Natural killer cell treated with Interleukin-12 subunit alpha and Interleukin-12 subunit beta and Interleukin-15 and Interleukin-18, amount 100 ng/mL, for 72 hours (primary cell): ENCODE measurements around the gene ATF2. TPM values are rescaled to one million over a fixed set of nuclear protein-coding genes. Genes with fewer than 3 reads are reported as not detected.
A peak's percentile ranks its signal among the peaks of the same experiment; 100 is the strongest.

Source experiments
- ATAC-seq, 2 donors: fragments of 150-1000 bp; cut with Tn5 transposase in 1 of 2; sonication (Bioruptor Pico), chemical (Tn5 transposase) in 1 of 2; 2 replicates each; pipeline ENCODE4 v1.10.0; 2021
- DNase-seq: peaks from one replicate; pipeline ENCODE4 v3.0.0; 2022; ENCODE audit warnings: low spot score
- H3K27ac Mint-ChIP-seq, 2 donors: 1 replicate in 1 of 2; 2 replicates in 1 of 2; pipeline ENCODE4 v1.8.0; 2022; ENCODE audit warnings: mixed read lengths in 2 of 2, mild to moderate bottlenecking in 1 of 2, moderate library complexity in 1 of 2
- H3K27me3 Mint-ChIP-seq, 2 donors: 1 replicate in 1 of 2; 2 replicates in 1 of 2; pipeline ENCODE4 v1.8.0; 2022; ENCODE audit warnings: mixed read lengths in 2 of 2
- H3K36me3 Mint-ChIP-seq: one replicate; pipeline ENCODE4 v1.8.0; 2022; ENCODE audit warnings: mixed read lengths
- H3K4me1 Mint-ChIP-seq, 2 donors: 1 replicate in 1 of 2; 2 replicates in 1 of 2; pipeline ENCODE4 v1.8.0; 2022; ENCODE audit warnings: low read depth in 2 of 2, mixed read lengths in 2 of 2, mild to moderate bottlenecking in 1 of 2
- H3K4me3 Mint-ChIP-seq: one replicate; pipeline ENCODE4 v1.8.0; 2022; ENCODE audit warnings: mixed read lengths
- H3K9me3 Mint-ChIP-seq: 2 replicates; pipeline ENCODE4 v1.8.0; 2022; ENCODE audit warnings: mixed read lengths
- total RNA-seq, 2 donors: library from RNA; stranded (reverse); gene quantifications; one replicate each; pipeline ENCODE4 v1.2.3, GENCODE V29; 2022

The ATF2 gene
- total RNA-seq, 2 donors from 2014 or later, result 62.8 to 74.3 TPM

DNA sequence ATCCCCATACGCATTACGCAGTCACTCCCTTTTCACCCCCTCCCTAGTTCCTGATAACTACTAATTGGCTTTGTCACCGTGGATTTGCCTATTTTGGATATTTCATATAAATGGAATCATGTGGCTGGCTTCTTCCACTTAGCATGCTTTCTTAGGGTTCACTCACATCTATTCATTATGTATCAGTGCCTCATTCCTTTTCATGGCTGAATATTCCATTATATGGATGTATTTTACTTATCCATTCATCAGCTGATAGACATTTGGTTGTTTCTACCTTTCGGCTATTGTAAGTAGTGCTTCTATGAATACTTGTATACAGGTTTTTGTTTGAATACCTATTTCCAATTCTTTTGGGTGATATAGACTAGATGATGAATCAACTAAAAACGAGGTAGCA is 8.6 kb upstream of the ATF2 start:
- Mint-ChIP-seq H3K4me3 (no peak overlapping the region), H3K36me3 (peaks cover 48% of the 10 kb centered on the region), H3K9me3 (peaks cover 2% of the 10 kb centered on the region), H3K27me3 (no peaks in the 10 kb centered on the region), H3K27ac (no peak overlapping the region), H3K4me1 (peaks cover 23 to 40% of the 10 kb centered on the region in 2 donors)
- ATAC-seq (no peak), DNase-seq (no peak)

DNA sequence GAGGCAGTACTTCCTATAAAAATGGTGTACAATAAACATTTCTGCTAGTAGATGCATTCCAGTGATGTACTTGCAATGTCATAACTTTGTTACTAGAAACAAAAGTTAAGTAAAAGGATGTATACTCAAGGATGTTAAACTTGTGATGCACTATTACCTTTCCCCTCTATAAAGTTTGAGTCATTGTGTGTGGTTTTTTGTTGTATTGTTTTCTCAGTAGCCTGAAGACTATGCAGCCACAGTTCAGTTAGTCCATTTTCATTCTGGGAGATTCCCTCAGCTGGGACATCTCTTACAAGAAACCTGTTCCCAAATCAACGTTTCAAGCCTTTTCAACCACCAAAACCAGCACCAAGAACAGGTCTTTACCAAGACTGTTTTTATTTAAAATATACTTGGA is 7.9 kb upstream of the ATF2 start:
- peaks cover 44% of the 10 kb centered on the region for H3K36me3 Mint-ChIP-seq
- no peaks in the 10 kb centered on the region for H3K27me3 Mint-ChIP-seq
- ATAC-seq, result no peak
- no peak overlapping the region for H3K4me3 Mint-ChIP-seq
- H3K4me1 Mint-ChIP-seq, result peaks cover 20 to 40% of the 10 kb centered on the region in 2 donors
- DNase-seq, result no peak
- no peak overlapping the region for H3K27ac Mint-ChIP-seq
- H3K9me3 Mint-ChIP-seq, result no peaks in the 10 kb centered on the region

DNA sequence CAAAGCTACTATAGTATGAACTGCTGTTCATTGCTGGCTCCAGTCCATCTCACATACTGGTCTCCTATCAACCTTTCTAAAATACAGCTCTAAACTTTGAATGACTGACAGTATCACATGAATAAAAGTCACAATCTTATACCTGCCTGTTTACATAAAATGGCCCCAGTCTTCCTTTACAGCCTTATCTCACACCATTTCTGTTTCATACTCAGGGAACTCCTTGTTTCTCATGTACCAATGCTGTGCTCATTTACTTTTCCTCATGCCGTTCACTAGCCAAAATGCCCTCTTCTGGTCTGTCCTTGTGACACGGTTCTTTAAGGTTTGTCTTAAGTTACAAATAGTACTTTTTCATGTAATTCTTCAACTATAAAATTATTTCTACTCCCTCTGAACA is 7.3 kb upstream of the ATF2 start:
- no peak overlapping the region for H3K27ac Mint-ChIP-seq
- H3K36me3 Mint-ChIP-seq, result peaks cover 38% of the 10 kb centered on the region
- H3K9me3 Mint-ChIP-seq, result no peaks in the 10 kb centered on the region
- DNase-seq, result no peak
- peaks cover 17 to 38% of the 10 kb centered on the region in 2 donors for H3K4me1 Mint-ChIP-seq
- no peak overlapping the region for H3K4me3 Mint-ChIP-seq
- no peak for ATAC-seq
- no peaks in the 10 kb centered on the region for H3K27me3 Mint-ChIP-seq

DNA sequence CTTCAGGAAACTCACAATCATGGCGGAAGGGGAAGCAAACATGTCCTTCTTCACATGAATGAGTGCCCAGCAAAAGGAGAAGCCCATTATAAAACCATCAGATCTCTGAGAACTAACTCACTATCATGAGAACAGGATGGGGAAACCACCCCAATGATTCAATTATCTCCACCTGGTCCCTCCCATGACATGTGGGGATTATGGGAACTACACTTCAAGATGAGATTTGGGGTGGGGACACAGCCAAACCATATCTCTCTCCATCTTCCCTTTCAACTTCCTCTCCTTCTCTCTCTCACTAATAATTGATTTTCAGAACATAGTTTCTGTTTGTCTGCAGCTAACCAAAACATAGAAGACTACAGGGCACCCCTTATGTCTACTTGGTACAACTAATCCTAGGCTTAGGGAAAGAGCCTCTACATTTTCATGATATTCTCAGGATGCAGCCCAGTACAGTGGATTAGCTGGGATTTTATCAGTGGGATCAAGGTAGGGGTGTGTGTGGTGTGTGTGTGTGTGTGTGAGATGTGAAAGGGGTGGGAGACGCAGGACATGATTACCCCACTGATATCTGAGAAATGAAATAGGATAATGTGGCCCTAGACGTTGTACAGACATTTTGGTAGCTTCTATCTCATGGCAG is 2.8 kb upstream of the ATF2 start:
- ATAC-seq, result no peak

DNA sequence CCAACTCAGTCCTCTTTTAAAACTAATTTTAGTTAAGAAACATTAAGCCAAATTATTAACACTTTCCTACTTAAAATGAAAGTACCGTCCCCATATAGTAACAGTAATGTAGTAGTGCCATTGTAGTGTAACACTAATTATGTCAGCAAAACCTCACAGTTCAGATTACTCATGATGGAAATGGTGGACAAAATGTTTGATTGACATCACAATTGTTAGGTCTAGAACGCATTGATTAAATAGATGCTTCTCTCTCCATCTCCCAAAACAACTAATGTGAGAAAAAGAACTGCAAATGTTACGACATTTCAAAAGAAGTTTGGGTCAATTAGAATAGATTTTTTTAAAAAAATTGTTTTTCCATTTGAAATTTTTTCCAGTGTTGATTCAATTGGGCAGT is 1.2 kb upstream of the ATF2 start:
- DNase-seq, result no peak
- Mint-ChIP-seq H3K36me3 (peaks cover 8% of the 10 kb centered on the region), H3K27ac (peak overlapping the region; percentile 93), H3K4me3 (peak overlapping the region; percentile 92), H3K4me1 (peaks cover 14 to 33% of the 10 kb centered on the region in 2 donors), H3K9me3 (no peaks in the 10 kb centered on the region), H3K27me3 (no peaks in the 10 kb centered on the region)
- no peak for ATAC-seq

More for the DNA sequence above, 2.8 kb upstream of the ATF2 start:
- DNase-seq, result no peak
- Mint-ChIP-seq H3K27me3 (no peaks in the 10 kb centered on the region), H3K9me3 (no peaks in the 10 kb centered on the region), H3K4me1 (peaks cover 20 to 39% of the 10 kb centered on the region in 2 donors), H3K36me3 (peaks cover 13% of the 10 kb centered on the region), H3K4me3 (no peak overlapping the region), H3K27ac (peak overlapping the region in 1 of 2 donors; percentile 24)

DNA sequence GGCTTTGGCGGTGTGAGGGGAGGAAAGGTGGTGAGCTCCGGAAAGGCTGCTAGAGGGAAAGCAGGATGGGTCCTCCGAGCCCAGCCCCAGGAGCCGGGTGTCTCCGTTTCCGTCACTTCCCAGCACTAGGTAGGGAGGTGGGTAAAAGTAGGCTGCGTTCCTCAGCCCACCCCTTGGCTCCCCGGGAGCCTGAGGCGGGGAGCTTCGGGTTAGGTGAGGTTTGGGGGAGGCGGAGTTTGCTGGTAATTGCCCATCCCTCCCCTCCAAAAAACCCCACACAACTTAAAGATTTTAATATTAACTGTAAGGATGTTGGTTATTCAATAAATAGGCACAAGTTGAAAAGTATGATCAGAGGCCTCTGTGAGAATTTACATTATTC is 552 bp upstream of the ATF2 start:
- H3K9me3 Mint-ChIP-seq, result no peaks in the 10 kb centered on the region
- peak overlapping the region; percentile 92 for H3K4me3 Mint-ChIP-seq
- H3K36me3 Mint-ChIP-seq, result peaks cover 8% of the 10 kb centered on the region
- no peak for ATAC-seq
- H3K27me3 Mint-ChIP-seq, result no peaks in the 10 kb centered on the region
- H3K27ac Mint-ChIP-seq, result peak overlapping the region; percentile 93
- peaks cover 14 to 33% of the 10 kb centered on the region in 2 donors for H3K4me1 Mint-ChIP-seq
- DNase-seq, result no peak

DNA sequence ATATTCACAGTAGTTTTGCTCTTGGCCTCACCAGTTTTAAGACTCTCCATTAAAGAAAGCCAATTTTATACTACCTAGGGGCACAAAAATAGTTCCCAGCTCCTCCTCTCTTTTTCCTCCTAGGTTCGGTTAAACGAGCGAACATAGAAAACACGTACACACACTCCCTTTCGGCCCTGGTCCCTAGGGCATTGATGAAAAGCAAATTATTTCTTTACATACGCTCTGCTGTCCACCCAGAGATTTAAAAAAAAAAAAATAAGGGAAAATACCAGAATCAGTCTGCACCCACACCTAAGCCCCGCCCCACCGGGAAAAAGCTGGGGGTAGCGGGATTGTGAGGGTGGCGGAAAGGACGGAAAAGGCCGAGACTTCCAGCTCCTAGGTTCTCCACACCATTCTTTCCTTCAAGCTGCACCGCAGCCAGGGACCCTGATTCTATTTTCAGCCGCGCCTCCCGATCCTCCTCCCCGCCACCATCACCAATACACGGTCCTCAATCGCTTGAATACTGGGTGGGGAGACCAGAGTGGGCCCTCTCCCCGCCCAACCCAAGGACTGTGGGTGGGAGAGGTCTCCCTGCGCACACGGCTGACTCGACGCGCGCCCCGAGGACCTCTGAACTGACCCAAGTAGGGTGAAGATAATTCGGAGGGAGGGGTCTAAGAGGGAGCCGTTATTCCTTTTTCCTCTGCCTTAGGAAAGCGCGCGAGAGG is 769 bp downstream of the ATF2 start:
- peak in 1 of 2 donors; percentile 2 for ATAC-seq
- peak overlapping the region; percentile 93 for H3K27ac Mint-ChIP-seq
- peaks cover 16 to 26% of the 10 kb centered on the region in 2 donors for H3K4me1 Mint-ChIP-seq
- H3K4me3 Mint-ChIP-seq, result peak overlapping the region; percentile 92
- no peaks in the 10 kb centered on the region for H3K9me3 Mint-ChIP-seq
- DNase-seq, result no peak
- H3K36me3 Mint-ChIP-seq, result no peaks in the 10 kb centered on the region
- H3K27me3 Mint-ChIP-seq, result no peaks in the 10 kb centered on the region

DNA sequence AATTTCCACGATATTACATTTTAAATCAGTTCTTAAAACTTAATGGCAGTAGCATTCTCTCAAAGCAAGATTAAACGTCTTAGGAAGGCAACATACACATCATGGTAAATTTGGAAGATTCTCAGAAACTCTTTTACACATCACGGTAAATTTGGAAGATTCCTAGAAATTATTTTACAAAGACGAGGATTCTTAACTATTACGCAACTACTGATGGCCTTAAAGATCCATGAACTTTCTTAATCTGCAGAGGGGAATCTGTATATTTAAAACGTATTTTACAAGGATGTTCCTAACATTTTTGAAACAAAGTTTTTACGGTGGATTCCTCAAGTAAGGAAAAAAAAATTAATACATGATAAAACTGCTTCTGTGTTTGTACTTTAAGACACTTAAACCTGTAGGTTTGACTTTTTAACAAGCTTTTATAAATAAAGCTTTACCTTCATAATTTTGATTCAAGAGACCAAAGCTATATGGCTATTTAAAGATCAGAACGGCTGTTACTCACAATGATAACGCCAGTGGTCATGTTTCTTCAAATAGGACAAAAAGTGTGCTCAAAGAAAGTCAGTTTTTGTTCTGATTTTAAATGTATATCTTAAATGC is 1.7 kb downstream of the ATF2 start:
- no peaks in the 10 kb centered on the region for H3K9me3 Mint-ChIP-seq
- peak overlapping the region; percentile 93 for H3K27ac Mint-ChIP-seq
- peaks cover 16 to 26% of the 10 kb centered on the region in 2 donors for H3K4me1 Mint-ChIP-seq
- DNase-seq (no peak), ATAC-seq (no peak)
- H3K36me3 Mint-ChIP-seq, result no peaks in the 10 kb centered on the region
- H3K4me3 Mint-ChIP-seq, result peak overlapping the region; percentile 92
- H3K27me3 Mint-ChIP-seq, result no peaks in the 10 kb centered on the region

DNA sequence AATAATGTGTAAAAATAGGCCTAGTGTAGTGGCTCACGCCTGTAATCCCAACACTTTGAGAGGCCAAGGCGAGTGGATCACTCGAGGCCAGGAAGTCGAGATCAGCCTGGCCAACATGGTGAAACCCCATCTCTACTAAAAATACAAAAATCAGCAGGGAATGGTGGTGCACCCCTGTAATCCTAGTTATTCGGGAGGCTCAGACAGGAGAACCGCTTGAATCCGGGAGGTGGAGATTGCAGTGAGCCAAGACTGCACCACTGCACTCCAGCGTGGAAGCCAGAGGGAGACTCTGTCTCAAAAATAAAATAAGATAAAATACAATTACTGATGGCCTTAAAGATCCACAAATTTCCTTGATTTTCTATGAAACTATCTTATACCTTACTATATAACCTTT is 3.8 kb downstream of the ATF2 start:
- no peak for ATAC-seq
- Mint-ChIP-seq H3K36me3 (no peaks in the 10 kb centered on the region), H3K27ac (no peak overlapping the region), H3K4me3 (no peak overlapping the region), H3K27me3 (no peaks in the 10 kb centered on the region), H3K4me1 (peaks cover 14 to 19% of the 10 kb centered on the region in 2 donors), H3K9me3 (no peaks in the 10 kb centered on the region)
- DNase-seq, result no peak

DNA sequence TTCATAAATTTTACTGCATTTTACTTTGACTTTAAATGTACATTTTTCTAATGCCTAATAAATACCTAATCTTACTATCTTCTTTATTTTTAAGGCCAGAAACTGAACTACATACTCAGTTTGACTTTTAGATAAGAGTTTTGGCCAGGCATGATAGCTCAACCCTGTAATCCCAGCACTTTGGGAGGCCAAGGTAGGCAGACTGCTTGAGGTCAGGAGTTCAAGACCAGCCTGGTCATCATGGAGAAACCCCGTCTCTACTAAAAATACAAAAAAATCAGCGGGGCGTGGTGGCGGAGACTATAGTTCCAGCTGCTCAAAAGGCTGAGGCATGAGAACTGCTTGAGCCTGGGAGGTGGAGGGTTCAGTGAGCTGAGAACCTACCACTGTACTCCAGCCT is 9.1 kb downstream of the ATF2 start:
- DNase-seq (no peak), ATAC-seq (no peak)
- H3K9me3 Mint-ChIP-seq, result no peaks in the 10 kb centered on the region
- H3K27ac Mint-ChIP-seq, result no peak overlapping the region
- H3K4me1 Mint-ChIP-seq, result peaks cover 22 to 23% of the 10 kb centered on the region in 2 donors
- H3K36me3 Mint-ChIP-seq, result no peaks in the 10 kb centered on the region
- no peak overlapping the region for H3K4me3 Mint-ChIP-seq
- H3K27me3 Mint-ChIP-seq, result no peaks in the 10 kb centered on the region

DNA sequence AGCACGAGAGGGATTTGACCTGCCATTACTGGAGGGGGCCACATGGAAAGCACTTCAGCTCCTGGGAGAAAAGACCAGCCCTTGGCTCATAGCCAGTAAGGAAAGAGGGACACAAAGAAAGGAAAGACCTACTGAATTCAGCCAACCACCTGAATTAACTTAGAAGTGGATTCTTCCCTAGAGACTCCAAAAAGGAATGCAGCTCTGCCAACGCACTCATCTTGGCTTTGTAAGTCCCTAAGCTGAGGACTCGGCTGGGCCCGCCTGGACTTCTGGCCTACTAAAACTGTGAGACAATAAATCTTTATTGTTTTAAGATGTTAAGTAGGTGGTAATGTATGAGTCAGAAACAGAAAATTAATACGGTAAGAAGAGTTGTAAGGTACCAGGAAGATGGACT is 11.5 kb downstream of the ATF2 start:
- Mint-ChIP-seq H3K9me3 (no peaks in the 10 kb centered on the region), H3K27me3 (no peaks in the 10 kb centered on the region), H3K4me1 (peaks cover 30 to 40% of the 10 kb centered on the region in 2 donors), H3K4me3 (no peak overlapping the region), H3K27ac (no peak overlapping the region), H3K36me3 (no peaks in the 10 kb centered on the region)
- DNase-seq (no peak), ATAC-seq (no peak)

DNA sequence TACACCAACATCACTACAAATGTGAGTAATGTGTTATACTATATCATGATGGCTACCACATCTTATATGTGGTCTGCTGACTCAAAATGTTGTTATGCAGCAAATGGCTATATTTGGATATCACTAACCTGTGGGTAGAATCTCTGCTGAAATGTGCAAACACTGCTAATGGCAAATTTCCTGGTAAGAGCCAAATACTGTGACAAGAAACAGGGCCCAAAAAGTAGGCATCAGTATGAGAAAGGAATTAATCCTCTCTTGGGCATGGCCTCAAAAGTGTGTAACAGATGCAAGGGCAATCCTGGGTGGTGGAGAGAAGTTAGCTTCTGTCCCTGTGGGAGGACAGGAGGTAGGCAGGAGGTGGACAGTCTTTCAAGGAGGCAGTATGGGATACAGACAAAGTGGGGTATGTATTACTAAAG is 13.3 kb downstream of the ATF2 start:
- Mint-ChIP-seq H3K9me3 (no peaks in the 10 kb centered on the region), H3K27ac (peak overlapping the region; percentile 47 to 82), H3K36me3 (peaks cover under 1% of the 10 kb centered on the region), H3K27me3 (no peaks in the 10 kb centered on the region), H3K4me1 (peaks cover 29 to 44% of the 10 kb centered on the region in 2 donors), H3K4me3 (peak overlapping the region; percentile 77)
- ATAC-seq (peak; percentile 84 to 96), DNase-seq (no peak)

DNA sequence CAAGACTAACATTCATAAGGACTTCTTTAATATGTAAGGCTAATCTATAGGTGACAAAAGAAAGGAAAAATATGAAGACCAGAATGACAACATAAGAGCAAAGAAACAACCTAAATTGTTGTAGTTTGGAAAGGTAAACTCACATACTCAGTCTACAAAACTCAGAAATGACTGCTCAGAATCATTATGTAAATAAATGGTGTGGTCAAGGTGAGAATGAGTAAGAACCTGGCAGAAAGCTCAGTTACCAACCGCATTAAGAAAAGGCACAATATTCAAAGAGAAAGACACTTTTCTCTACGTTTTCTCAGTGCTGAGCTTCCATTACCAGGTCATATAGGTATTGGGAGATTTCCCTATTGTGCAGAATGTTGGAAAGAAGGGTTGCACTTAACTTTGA is 15.8 kb downstream of the ATF2 start:
- Mint-ChIP-seq H3K27me3 (no peaks in the 10 kb centered on the region), H3K9me3 (no peaks in the 10 kb centered on the region), H3K4me3 (no peak overlapping the region), H3K27ac (no peak overlapping the region), H3K4me1 (peaks cover 38 to 51% of the 10 kb centered on the region in 2 donors), H3K36me3 (peaks cover 7% of the 10 kb centered on the region)
- ATAC-seq, result peak; percentile 61 to 74
- DNase-seq, result no peak

DNA sequence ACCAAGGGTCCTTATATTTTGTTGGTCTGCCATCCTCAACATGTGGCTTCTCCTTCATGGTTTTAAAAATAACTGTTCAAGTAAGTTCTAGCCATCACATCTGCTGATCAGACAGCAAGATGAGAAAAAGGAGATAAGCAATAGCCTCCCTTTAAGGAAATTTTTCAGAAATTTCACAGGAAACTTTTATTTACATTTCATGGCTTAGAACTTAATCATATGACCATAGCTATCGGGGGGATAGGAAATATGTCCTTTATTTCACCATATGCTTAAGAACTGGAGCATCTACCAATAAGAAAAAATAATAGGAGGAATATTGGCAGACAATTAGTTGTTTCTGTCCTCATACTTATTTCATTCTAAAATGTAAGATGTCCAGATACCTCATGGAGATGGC is 16.2 kb downstream of the ATF2 start:
- DNase-seq (no peak), ATAC-seq (no peak)
- Mint-ChIP-seq H3K4me1 (peaks cover 34 to 46% of the 10 kb centered on the region in 2 donors), H3K4me3 (no peak overlapping the region), H3K9me3 (no peaks in the 10 kb centered on the region), H3K36me3 (peaks cover 7% of the 10 kb centered on the region), H3K27me3 (no peaks in the 10 kb centered on the region), H3K27ac (no peak overlapping the region)
